HCT116 (cell line): Measurements from ENCODE around the gene GYG1. TPM values are rescaled to one million over a fixed set of nuclear protein-coding genes. Genes with fewer than 3 reads are reported as not detected.

Experiments
- ATAC-seq: fragments of 200-7000 bp; cut with Tn5 transposase; 2 replicates; pipeline ENCODE4 v1.9.1; 2020; ENCODE audit warnings: mild to moderate bottlenecking, moderate library complexity
- BruUV-seq: library from RNA; stranded (reverse); fragments of 400-500 nt; replicated peaks from 2 replicates; lab custom pipeline; 2021; lab: Mats Ljungman, UMichigan
- CTCF ChIA-PET: fragments of 300-600 bp; sonication (Branson Sonifier 250); formaldehyde crosslinking; loops from one replicate; lab custom pipeline; 2021; ENCODE audit warnings: antibody characterized with exemption; lab: Charles Lee
- POLR2A ChIA-PET: fragments of 300-600, 350-600 bp; sonication (Branson Sonifier 250); formaldehyde crosslinking; loops from one replicate; lab custom pipeline; 2021; ENCODE audit warnings: antibody characterized with exemption; lab: Charles Lee
- RAD21 ChIA-PET, 2 experiments: fragments of 300-600 bp; sonication (Branson Sonifier 250); formaldehyde crosslinking; loops; one replicate each; lab custom pipeline; 2023; ENCODE audit warnings: low total read pairs in 2 of 2; ENCODE audit not compliant: uncharacterized antibody in 2 of 2, unreplicated experiment in 2 of 2, low non-redundant PET in 1 of 2; lab: Charles Lee
- DNase-seq: peaks from one replicate; pipeline ENCODE4 v3.0.0-alpha.2; 2010; ENCODE audit warnings: low read depth, low spot score
- H2AFZ ChIP-seq: fragments of 200-600 bp; shearing (Covaris generic), sonication (generic); 2 replicates; pipeline ENCODE4 v1.6.1; 2017; ENCODE audit warnings: low read depth, mixed run types, mixed read lengths, antibody characterized with exemption, low read length; ENCODE audit not compliant: poor library complexity, severe bottlenecking
- H3K27ac ChIP-seq: 2 replicates; pipeline ENCODE4 v1.5.1; 2012; ENCODE audit warnings: low read depth, low read length
- H3K27me3 ChIP-seq: fragments of 200-600 bp; sonication (generic); 2 replicates; pipeline ENCODE4 v1.6.1; 2016; ENCODE audit warnings: mixed run types, low read length, mixed read lengths; ENCODE audit not compliant: insufficient read depth
- H3K36me3 ChIP-seq, 2 experiments: fragments of 200-500 bp in 1 of 2; fragments of 200-600 bp in 1 of 2; sonication (Bioruptor generic) in 1 of 2; sonication (generic) in 1 of 2; 2 replicates each; pipeline versions ENCODE4 v1.5.1 to v1.6.1; 2014 to 2016; ENCODE audit warnings: low read length in 2 of 2, inconsistent platforms in 1 of 2, mixed read lengths in 1 of 2, mixed run types in 1 of 2; ENCODE audit not compliant: insufficient read depth in 2 of 2, control insufficient read depth in 1 of 2
- H3K4me1 ChIP-seq, 2 experiments: fragments of 200-600 bp in 1 of 2; sonication (generic) in 1 of 2; 2 replicates each; pipeline versions ENCODE4 v1.5.1 to v1.6.1; 2012 to 2017; ENCODE audit warnings: low read length in 2 of 2, inconsistent platforms in 1 of 2, mild to moderate bottlenecking in 1 of 2, mixed read lengths in 1 of 2, mixed run types in 1 of 2, moderate library complexity in 1 of 2; ENCODE audit not compliant: insufficient read depth in 2 of 2, control insufficient read depth in 1 of 2
- H3K4me2 ChIP-seq: fragments of 200-600 bp; sonication (generic); 2 replicates; pipeline ENCODE4 v1.6.1; 2017; ENCODE audit warnings: mixed run types, low read length, mixed read lengths
- H3K4me3 ChIP-seq, 2 experiments: fragments of 200-600 bp in 1 of 2; sonication (generic) in 1 of 2; replicated peaks in 1 of 2; 2 replicates each; pipeline ENCODE4 v1.5.1; 2011 to 2016; ENCODE audit warnings: low read length in 2 of 2, control low read depth in 1 of 2, low read depth in 1 of 2, mild to moderate bottlenecking in 1 of 2, mixed read lengths in 1 of 2, mixed run types in 1 of 2
- H3K79me2 ChIP-seq: fragments of 200-600 bp; sonication (generic); 2 replicates; pipeline ENCODE4 v1.6.1; 2017; ENCODE audit warnings: mild to moderate bottlenecking, mixed run types, low read length, moderate library complexity, mixed read lengths; ENCODE audit not compliant: insufficient read depth
- H3K9ac ChIP-seq: fragments of 200-600 bp; sonication (generic); 2 replicates; pipeline ENCODE4 v1.6.1; 2016; ENCODE audit warnings: low read length, mixed read lengths
- H3K9me2 ChIP-seq: fragments of 200-600 bp; sonication (generic), shearing (Covaris generic); 2 replicates; pipeline ENCODE4 v1.6.1; 2017; ENCODE audit warnings: mixed run types, mild to moderate bottlenecking, moderate library complexity; ENCODE audit not compliant: insufficient read depth
- H3K9me3 ChIP-seq, 2 experiments: fragments of 200-500 bp in 1 of 2; fragments of 200-600 bp in 1 of 2; sonication (Bioruptor generic) in 1 of 2; sonication (generic) in 1 of 2; 2 replicates each; pipeline ENCODE4 v1.6.1; 2014 to 2017; ENCODE audit warnings: low read length in 2 of 2, mixed read lengths in 2 of 2, inconsistent platforms in 1 of 2, low read depth in 1 of 2, mild to moderate bottlenecking in 1 of 2, mixed run types in 1 of 2, moderate library complexity in 1 of 2; ENCODE audit not compliant: control insufficient read depth in 1 of 2, insufficient read depth in 1 of 2
- H4K20me1 ChIP-seq: fragments of 200-600 bp; sonication (generic), shearing (Covaris generic); 2 replicates; pipeline ENCODE4 v1.6.1; 2017; ENCODE audit warnings: mixed run types, mild to moderate bottlenecking, moderate library complexity; ENCODE audit not compliant: insufficient read depth
- EGR1 ChIP-seq: IDR thresholded peaks from 2 replicates; pipeline ENCODE4 v1.6.1; 2012; ENCODE audit warnings: low read depth
- EZH2 ChIP-seq: fragments of 200-600 bp; sonication (generic); IDR thresholded peaks from 2 replicates; pipeline ENCODE4 v1.6.1; 2017; ENCODE audit warnings: antibody characterized with exemption, mixed run types
- FOSL1 ChIP-seq: IDR thresholded peaks from 2 replicates; pipeline ENCODE4 v1.6.1; 2012; ENCODE audit warnings: low read depth
- POLR2A ChIP-seq: IDR thresholded peaks from 2 replicates; pipeline ENCODE4 v1.7.0; 2011; ENCODE audit warnings: borderline replicate concordance; ENCODE audit not compliant: insufficient read depth, insufficient read length; ENCODE audit errors: extremely low read depth
- RAD21 ChIP-seq: IDR thresholded peaks from 2 replicates; pipeline ENCODE4 v1.6.1; 2012; ENCODE audit warnings: low read depth, mild to moderate bottlenecking
- SIN3A ChIP-seq: IDR thresholded peaks from 2 replicates; pipeline ENCODE4 v1.6.1; 2012; ENCODE audit warnings: low read depth
- SRF ChIP-seq: IDR thresholded peaks from 2 replicates; pipeline ENCODE4 v1.6.1; 2012; ENCODE audit warnings: low read depth
- YY1 ChIP-seq: IDR thresholded peaks from 2 replicates; pipeline ENCODE4 v1.6.1; 2011; ENCODE audit warnings: low read length, low read depth, moderate library complexity, mild to moderate bottlenecking; ENCODE audit not compliant: insufficient replicate concordance; ENCODE audit errors: extremely low read depth
- ZBTB33 ChIP-seq: IDR thresholded peaks from 2 replicates; pipeline ENCODE4 v1.6.1; 2011; ENCODE audit warnings: mild to moderate bottlenecking, low read length, moderate library complexity; ENCODE audit not compliant: insufficient replicate concordance; ENCODE audit errors: extremely low read depth
- ZNF274 ChIP-seq: fragments of 200-500 bp; sonication (Bioruptor generic); IDR thresholded peaks from 2 replicates; pipeline ENCODE4 v1.6.1; 2014; ENCODE audit warnings: mild to moderate bottlenecking, low read depth, low read length, inconsistent platforms
- intact Hi-C: fragments of 100-400 bp; cut with micrococcal nuclease; formaldehyde crosslinking; loops from 2 replicates; pipeline ENCODE4 v1.10.0; 2022
- total RNA-seq: library from RNA; stranded (reverse); gene quantifications from one replicate; pipeline ENCODE4 v1.2.1, GENCODE V29; 2021; ENCODE audit not compliant: unreplicated experiment
- TF ChIP-seq, protein P1 (sequence below): IDR thresholded peaks from 2 replicates; pipeline ENCODE4 v1.6.1; 2012; ENCODE audit warnings: low read depth

The GYG1 gene
- total RNA-seq, 1 experiment from 2014 or later = 28.9 TPM

- H3K27ac ChIP-seq = no peak overlapping the region
- no TSS peak for BruUV-seq
- DNase-seq (no peak), ATAC-seq (no peak)
- no peaks in the 10 kb centered on the region for H3K9me3 ChIP-seq
- no peaks in the 10 kb centered on the region for H3K79me2 ChIP-seq
- intact Hi-C loops = loop anchor here (1.0 to 5.0 kb wide), 4 partner anchors 166 to 527 kb away; no protein-coding TSS in a partner anchor
- H4K20me1 ChIP-seq = no peaks in the 10 kb centered on the region
- peak overlapping the region; percentile 28; the same call in 1 of the 2 replicates for H3K4me2 ChIP-seq
- H3K4me3 ChIP-seq = no peak overlapping the region
- H3K27me3 ChIP-seq = no peaks in the 10 kb centered on the region
- POLR2A ChIA-PET = interaction anchor here (0.7 kb wide), 1 partner anchor 346 kb away, joined by 3 read pairs; no protein-coding TSS in a partner anchor
- RAD21 ChIA-PET = interaction anchor here (0.5 to 1.5 kb wide), 8 partner anchors 15 to 854 kb away, joined by 3 to 7 read pairs (median 4); partner anchors contain the start of gene HLTF (in 1 of the 2)
- no peaks in the 10 kb centered on the region for H3K9me2 ChIP-seq
- CTCF ChIA-PET = interaction anchor here (0.5 to 2.2 kb wide), 35 partner anchors 8 to 981 kb away, joined by 3 to 26 read pairs (median 4); partner anchors contain the start of genes GYG1 and TM4SF18
- TF ChIP-seq RAD21 = no peak
- TF ChIP-seq EZH2 = no peak
- no peak for TF ChIP-seq EGR1
- TF ChIP-seq SIN3A = no peak
- TF ChIP-seq, protein P1, sequence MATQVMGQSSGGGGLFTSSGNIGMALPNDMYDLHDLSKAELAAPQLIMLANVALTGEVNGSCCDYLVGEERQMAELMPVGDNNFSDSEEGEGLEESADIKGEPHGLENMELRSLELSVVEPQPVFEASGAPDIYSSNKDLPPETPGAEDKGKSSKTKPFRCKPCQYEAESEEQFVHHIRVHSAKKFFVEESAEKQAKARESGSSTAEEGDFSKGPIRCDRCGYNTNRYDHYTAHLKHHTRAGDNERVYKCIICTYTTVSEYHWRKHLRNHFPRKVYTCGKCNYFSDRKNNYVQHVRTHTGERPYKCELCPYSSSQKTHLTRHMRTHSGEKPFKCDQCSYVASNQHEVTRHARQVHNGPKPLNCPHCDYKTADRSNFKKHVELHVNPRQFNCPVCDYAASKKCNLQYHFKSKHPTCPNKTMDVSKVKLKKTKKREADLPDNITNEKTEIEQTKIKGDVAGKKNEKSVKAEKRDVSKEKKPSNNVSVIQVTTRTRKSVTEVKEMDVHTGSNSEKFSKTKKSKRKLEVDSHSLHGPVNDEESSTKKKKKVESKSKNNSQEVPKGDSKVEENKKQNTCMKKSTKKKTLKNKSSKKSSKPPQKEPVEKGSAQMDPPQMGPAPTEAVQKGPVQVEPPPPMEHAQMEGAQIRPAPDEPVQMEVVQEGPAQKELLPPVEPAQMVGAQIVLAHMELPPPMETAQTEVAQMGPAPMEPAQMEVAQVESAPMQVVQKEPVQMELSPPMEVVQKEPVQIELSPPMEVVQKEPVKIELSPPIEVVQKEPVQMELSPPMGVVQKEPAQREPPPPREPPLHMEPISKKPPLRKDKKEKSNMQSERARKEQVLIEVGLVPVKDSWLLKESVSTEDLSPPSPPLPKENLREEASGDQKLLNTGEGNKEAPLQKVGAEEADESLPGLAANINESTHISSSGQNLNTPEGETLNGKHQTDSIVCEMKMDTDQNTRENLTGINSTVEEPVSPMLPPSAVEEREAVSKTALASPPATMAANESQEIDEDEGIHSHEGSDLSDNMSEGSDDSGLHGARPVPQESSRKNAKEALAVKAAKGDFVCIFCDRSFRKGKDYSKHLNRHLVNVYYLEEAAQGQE = no peak
- no peak for TF ChIP-seq FOSL1
- no peak for TF ChIP-seq ZBTB33
- no peak for TF ChIP-seq YY1
- no peak for TF ChIP-seq ZNF274
- TF ChIP-seq POLR2A = no peak
- TF ChIP-seq SRF = no peak
- no peak overlapping the region for H3K9ac ChIP-seq
- peaks cover 0 to 5% of the 10 kb centered on the region in 2 experiments; a peak in 1 of 4 replicates for H3K4me1 ChIP-seq
- H3K36me3 ChIP-seq = no peaks in the 10 kb centered on the region
- peak overlapping the region; percentile 83 for H2AFZ ChIP-seq
These were observed 36.4 kb upstream of the GYG1 start for GRCh38 chr3:148954981-148955380.
